HepG2 (cell line): ENCODE measurements around the gene BPIFA1. TPM values are rescaled to one million over a fixed set of nuclear protein-coding genes. Genes with fewer than 3 reads are reported as not detected.
A peak's percentile ranks its signal among the peaks of the same experiment; 100 is the strongest.

Experiments
- DMAP1 ChIP-seq: IDR thresholded peaks from 2 replicates; pipeline ENCODE4 v1.6.1; 2016
- FOXK1 ChIP-seq: sonication (generic); formaldehyde crosslinking; IDR thresholded peaks from 2 replicates; pipeline ENCODE4 v1.4.0; 2020; ENCODE audit warnings: low read depth, missing genetic modification reagents, borderline replicate concordance
- FOXP1 ChIP-seq, 2 experiments: fragments of 450-650 bp in 1 of 2; IDR thresholded peaks; 2 replicates each; pipeline ENCODE4 v1.6.1; 2017 to 2018; ENCODE audit warnings: antibody characterized with exemption in 1 of 2
- GATAD2A ChIP-seq: IDR thresholded peaks from 2 replicates; pipeline ENCODE4 v1.6.1; 2016
- MAFG ChIP-seq: sonication (generic); formaldehyde crosslinking; IDR thresholded peaks from 2 replicates; pipeline ENCODE4 v1.5.1; 2020; ENCODE audit warnings: mild to moderate bottlenecking, missing genetic modification reagents
- MATR3 ChIP-seq: sonication (generic); formaldehyde crosslinking; IDR thresholded peaks from 2 replicates; pipeline ENCODE4 v1.4.0; 2020; ENCODE audit warnings: missing genetic modification reagents
- MED8 ChIP-seq: sonication (generic); formaldehyde crosslinking; IDR thresholded peaks from 2 replicates; pipeline ENCODE4 v1.8.1; 2023; ENCODE audit warnings: mild to moderate bottlenecking, missing genetic modification reagents; ENCODE audit not compliant: insufficient replicate concordance
- NR2F1 ChIP-seq, 2 experiments: fragments of 450-650 bp in 1 of 2; formaldehyde crosslinking in 1 of 2; IDR thresholded peaks; 2 replicates each; pipeline versions ENCODE4 v1.5.0 to v1.6.1; 2016 to 2020; ENCODE audit warnings: mild to moderate bottlenecking in 1 of 2, missing compliant biosample characterization in 1 of 2, missing genetic modification reagents in 1 of 2, moderate library complexity in 1 of 2
- RARG ChIP-seq: sonication (generic); formaldehyde crosslinking; IDR thresholded peaks from 2 replicates; pipeline ENCODE4 v1.4.0; 2020; ENCODE audit warnings: low read depth, mild to moderate bottlenecking, missing genetic modification reagents
- ZMYM4 ChIP-seq: sonication (generic); formaldehyde crosslinking; IDR thresholded peaks from 2 replicates; pipeline ENCODE4 v1.8.1; 2023; ENCODE audit warnings: mild to moderate bottlenecking, missing genetic modification reagents
- ZNF33A ChIP-seq: sonication (generic); formaldehyde crosslinking; IDR thresholded peaks from 2 replicates; pipeline ENCODE4 v1.5.1; 2020; ENCODE audit warnings: missing genetic modification reagents, mild to moderate bottlenecking, moderate library complexity, borderline replicate concordance
- ZNF598 ChIP-seq: sonication (generic); formaldehyde crosslinking; IDR thresholded peaks from 2 replicates; pipeline ENCODE4 v1.5.1; 2020; ENCODE audit warnings: mild to moderate bottlenecking, missing genetic modification reagents, borderline replicate concordance
- polyA plus RNA-seq, 8 experiments: library from polyadenylated mRNA; depleted of rRNA in 3 of 8; stranded (reverse) in 7 of 8; unstranded in 1 of 8; fragments of >200 nt; fragmentation: Illumina TruSeq in 4 of 8; extraction: Trizol in 4 of 8; gene quantifications; 2 replicates each; pipeline versions ENCODE4 v1.2.1 to v1.2.3, GENCODE V29; 2011 to 2016; ENCODE audit warnings: low read depth in 4 of 8, missing spikeins in 1 of 8, mixed read lengths in 1 of 8; ENCODE audit not compliant: insufficient read depth in 1 of 8
- total RNA-seq, 5 experiments: library from RNA; depleted of rRNA; stranded (reverse); fragments of >200 nt; fragmentation: Illumina TruSeq; extraction: Trizol; gene quantifications; 2 replicates each; pipeline ENCODE4 v1.2.3, GENCODE V29; 2016; ENCODE audit warnings: low read depth in 1 of 5
- TF ChIP-seq, protein P1 (sequence below): sonication (generic); formaldehyde crosslinking; IDR thresholded peaks from 2 replicates; pipeline ENCODE4 v1.5.1; 2020; ENCODE audit warnings: missing genetic modification reagents, mild to moderate bottlenecking, borderline replicate concordance
- TF ChIP-seq, protein P2 (sequence below): IDR thresholded peaks from 2 replicates; pipeline ENCODE4 v1.4.0; 2020; ENCODE audit warnings: mild to moderate bottlenecking, missing genetic modification reagents
- TF ChIP-seq, protein P3 (sequence below): sonication (generic); formaldehyde crosslinking; IDR thresholded peaks from 2 replicates; pipeline ENCODE4 v1.5.0; 2020; ENCODE audit warnings: mild to moderate bottlenecking, missing genetic modification reagents, borderline replicate concordance
- TF ChIP-seq, protein P4 (sequence below): sonication (generic); formaldehyde crosslinking; IDR thresholded peaks from 2 replicates; pipeline ENCODE4 v1.4.0; 2020; ENCODE audit warnings: missing genetic modification reagents, mild to moderate bottlenecking, borderline replicate concordance
- TF ChIP-seq, protein P5 (sequence below): fragments of 450-650 bp; IDR thresholded peaks from 2 replicates; pipeline ENCODE4 v1.6.1; 2016

Gene BPIFA1
- total and polyA plus RNA-seq, 2 of the 13 experiments (the other 11 are each of a cell fraction or from before 2014, with no cell fraction given): not detected

DNA sequence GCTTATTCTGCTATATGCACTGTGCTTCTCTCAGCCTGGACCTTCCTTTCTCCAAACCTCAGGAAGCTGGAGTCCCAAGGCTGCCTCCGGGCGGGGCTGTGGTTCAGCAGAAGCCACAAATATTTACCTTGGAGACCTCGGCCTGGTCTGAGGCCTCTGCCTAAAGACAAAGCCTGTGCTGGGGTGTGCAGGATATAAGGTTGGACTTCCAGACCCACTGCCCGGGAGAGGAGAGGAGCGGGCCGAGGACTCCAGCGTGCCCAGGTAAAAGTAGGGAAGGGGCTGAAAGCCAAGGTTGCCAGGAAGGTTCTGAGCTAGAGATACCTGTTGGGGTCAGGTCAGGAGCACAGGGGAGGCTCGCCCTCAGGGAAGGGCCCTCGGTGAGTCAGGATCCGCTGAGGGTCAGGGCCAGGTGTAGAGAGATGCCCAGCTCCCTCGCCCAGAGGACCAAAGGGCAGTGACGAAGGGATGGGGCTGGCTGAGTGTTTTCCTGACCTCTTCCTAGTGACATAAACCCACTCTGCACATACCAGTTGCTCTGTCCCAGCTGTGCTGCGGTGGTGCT lies 47.3 kb downstream of the BPIFA1 start, which contains the start of gene BPIFB1 (continued):
- TF ChIP-seq, protein P1, sequence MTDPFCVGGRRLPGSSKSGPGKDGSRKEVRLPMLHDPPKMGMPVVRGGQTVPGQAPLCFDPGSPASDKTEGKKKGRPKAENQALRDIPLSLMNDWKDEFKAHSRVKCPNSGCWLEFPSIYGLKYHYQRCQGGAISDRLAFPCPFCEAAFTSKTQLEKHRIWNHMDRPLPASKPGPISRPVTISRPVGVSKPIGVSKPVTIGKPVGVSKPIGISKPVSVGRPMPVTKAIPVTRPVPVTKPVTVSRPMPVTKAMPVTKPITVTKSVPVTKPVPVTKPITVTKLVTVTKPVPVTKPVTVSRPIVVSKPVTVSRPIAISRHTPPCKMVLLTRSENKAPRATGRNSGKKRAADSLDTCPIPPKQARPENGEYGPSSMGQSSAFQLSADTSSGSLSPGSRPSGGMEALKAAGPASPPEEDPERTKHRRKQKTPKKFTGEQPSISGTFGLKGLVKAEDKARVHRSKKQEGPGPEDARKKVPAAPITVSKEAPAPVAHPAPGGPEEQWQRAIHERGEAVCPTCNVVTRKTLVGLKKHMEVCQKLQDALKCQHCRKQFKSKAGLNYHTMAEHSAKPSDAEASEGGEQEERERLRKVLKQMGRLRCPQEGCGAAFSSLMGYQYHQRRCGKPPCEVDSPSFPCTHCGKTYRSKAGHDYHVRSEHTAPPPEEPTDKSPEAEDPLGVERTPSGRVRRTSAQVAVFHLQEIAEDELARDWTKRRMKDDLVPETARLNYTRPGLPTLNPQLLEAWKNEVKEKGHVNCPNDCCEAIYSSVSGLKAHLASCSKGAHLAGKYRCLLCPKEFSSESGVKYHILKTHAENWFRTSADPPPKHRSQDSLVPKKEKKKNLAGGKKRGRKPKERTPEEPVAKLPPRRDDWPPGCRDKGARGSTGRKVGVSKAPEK (CRISPR knock-in tag): peak; percentile 84; the same call in 1 of the 2 replicates
- TF ChIP-seq GATAD2A (CRISPR knock-in tag): peak; percentile 66
- no peak for TF ChIP-seq FOXP1 (IDR thresholded peaks at IDR 0.05)
- 0 out of 2 replicates have a peak, but pooled peaks have one; percentile 28 for TF ChIP-seq FOXP1 (CRISPR knock-in tag; IDR thresholded peaks at IDR 0.05)
- no peak; the same call in 1 of the 2 replicates for TF ChIP-seq MATR3
- TF ChIP-seq ZNF598 (CRISPR knock-in tag): 0 out of 2 replicates have a peak, but pooled peaks have one; percentile 70
- TF ChIP-seq, protein P2, sequence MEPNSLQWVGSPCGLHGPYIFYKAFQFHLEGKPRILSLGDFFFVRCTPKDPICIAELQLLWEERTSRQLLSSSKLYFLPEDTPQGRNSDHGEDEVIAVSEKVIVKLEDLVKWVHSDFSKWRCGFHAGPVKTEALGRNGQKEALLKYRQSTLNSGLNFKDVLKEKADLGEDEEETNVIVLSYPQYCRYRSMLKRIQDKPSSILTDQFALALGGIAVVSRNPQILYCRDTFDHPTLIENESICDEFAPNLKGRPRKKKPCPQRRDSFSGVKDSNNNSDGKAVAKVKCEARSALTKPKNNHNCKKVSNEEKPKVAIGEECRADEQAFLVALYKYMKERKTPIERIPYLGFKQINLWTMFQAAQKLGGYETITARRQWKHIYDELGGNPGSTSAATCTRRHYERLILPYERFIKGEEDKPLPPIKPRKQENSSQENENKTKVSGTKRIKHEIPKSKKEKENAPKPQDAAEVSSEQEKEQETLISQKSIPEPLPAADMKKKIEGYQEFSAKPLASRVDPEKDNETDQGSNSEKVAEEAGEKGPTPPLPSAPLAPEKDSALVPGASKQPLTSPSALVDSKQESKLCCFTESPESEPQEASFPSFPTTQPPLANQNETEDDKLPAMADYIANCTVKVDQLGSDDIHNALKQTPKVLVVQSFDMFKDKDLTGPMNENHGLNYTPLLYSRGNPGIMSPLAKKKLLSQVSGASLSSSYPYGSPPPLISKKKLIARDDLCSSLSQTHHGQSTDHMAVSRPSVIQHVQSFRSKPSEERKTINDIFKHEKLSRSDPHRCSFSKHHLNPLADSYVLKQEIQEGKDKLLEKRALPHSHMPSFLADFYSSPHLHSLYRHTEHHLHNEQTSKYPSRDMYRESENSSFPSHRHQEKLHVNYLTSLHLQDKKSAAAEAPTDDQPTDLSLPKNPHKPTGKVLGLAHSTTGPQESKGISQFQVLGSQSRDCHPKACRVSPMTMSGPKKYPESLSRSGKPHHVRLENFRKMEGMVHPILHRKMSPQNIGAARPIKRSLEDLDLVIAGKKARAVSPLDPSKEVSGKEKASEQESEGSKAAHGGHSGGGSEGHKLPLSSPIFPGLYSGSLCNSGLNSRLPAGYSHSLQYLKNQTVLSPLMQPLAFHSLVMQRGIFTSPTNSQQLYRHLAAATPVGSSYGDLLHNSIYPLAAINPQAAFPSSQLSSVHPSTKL (CRISPR knock-in tag): peak; percentile 77
- TF ChIP-seq, protein P3, sequence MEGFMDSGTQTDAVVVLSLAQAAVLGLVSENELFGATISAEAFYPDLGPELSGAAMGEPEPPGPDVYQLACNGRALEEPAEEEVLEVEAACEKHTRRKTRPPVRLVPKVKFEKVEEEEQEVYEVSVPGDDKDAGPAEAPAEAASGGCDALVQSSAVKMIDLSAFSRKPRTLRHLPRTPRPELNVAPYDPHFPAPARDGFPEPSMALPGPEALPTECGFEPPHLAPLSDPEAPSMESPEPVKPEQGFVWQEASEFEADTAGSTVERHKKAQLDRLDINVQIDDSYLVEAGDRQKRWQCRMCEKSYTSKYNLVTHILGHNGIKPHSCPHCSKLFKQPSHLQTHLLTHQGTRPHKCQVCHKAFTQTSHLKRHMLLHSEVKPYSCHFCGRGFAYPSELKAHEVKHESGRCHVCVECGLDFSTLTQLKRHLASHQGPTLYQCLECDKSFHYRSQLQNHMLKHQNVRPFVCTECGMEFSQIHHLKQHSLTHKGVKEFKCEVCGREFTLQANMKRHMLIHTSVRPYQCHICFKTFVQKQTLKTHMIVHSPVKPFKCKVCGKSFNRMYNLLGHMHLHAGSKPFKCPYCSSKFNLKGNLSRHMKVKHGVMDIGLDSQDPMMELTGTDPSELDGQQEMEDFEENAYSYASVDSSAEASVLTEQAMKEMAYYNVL (CRISPR knock-in tag): 0 out of 2 replicates have a peak, but pooled peaks have one; percentile 62
- TF ChIP-seq, protein P4, sequence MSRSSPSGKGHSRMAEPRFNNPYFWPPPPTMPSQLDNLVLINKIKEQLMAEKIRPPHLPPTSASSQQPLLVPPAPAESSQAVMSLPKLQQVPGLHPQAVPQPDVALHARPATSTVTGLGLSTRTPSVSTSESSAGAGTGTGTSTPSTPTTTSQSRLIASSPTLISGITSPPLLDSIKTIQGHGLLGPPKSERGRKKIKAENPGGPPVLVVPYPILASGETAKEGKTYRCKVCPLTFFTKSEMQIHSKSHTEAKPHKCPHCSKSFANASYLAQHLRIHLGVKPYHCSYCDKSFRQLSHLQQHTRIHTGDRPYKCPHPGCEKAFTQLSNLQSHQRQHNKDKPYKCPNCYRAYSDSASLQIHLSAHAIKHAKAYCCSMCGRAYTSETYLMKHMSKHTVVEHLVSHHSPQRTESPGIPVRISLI (CRISPR knock-in tag): no peak
- peak in 1 of 2 experiments; percentile 60; a peak in 2 of 4 replicates for TF ChIP-seq NR2F1 (CRISPR knock-in tag; IDR thresholded peaks at IDR 0.05)
- TF ChIP-seq, protein P5, sequence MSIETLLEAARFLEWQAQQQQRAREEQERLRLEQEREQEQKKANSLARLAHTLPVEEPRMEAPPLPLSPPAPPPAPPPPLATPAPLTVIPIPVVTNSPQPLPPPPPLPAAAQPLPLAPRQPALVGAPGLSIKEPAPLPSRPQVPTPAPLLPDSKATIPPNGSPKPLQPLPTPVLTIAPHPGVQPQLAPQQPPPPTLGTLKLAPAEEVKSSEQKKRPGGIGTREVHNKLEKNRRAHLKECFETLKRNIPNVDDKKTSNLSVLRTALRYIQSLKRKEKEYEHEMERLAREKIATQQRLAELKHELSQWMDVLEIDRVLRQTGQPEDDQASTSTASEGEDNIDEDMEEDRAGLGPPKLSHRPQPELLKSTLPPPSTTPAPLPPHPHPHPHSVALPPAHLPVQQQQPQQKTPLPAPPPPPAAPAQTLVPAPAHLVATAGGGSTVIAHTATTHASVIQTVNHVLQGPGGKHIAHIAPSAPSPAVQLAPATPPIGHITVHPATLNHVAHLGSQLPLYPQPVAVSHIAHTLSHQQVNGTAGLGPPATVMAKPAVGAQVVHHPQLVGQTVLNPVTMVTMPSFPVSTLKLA: no peak
- peak; percentile 39; the same call in 1 of the 2 replicates for TF ChIP-seq ZMYM4 (CRISPR knock-in tag)
- TF ChIP-seq ZNF33A (CRISPR knock-in tag): no peak
- TF ChIP-seq DMAP1 (CRISPR knock-in tag): no peak
- no peak for TF ChIP-seq MAFG (CRISPR knock-in tag)
- no peak for TF ChIP-seq MED8 (CRISPR knock-in tag)
- no peak for TF ChIP-seq RARG (CRISPR knock-in tag)
- TF ChIP-seq FOXK1 (CRISPR knock-in tag): peak; percentile 13; the same call in 1 of the 2 replicates
